K562 (cell line): ENCODE results near the gene OPCML. TPM values are rescaled to one million over a fixed set of nuclear protein-coding genes. Genes with fewer than 3 reads are reported as not detected.

ENCODE experiments used
- ATAC-seq: fragments of 200-7000 bp; cut with Tn5 transposase; 3 replicates; pipeline ENCODE4 v1.9.1; 2020; ENCODE audit warnings: moderate library complexity
- BruUV-seq: library from RNA; stranded (reverse); fragments of 400-500 nt; replicated peaks from 2 replicates; lab custom pipeline; 2021; lab: Mats Ljungman, UMichigan
- CTCF ChIA-PET: fragments of 300-600 bp; formaldehyde crosslinking; extraction: SDS; loops from one replicate; lab custom pipeline; 2021; ENCODE audit warnings: low intra/inter-chr PET ratio; lab: Yijun Ruan, JAX
- POLR2A ChIA-PET: fragments of 300-600, 350-650 bp; sonication (Branson Sonifier 250); formaldehyde crosslinking; extraction: SDS; loops from one replicate; lab custom pipeline; 2021; ENCODE audit warnings: antibody characterized with exemption, inconsistent platforms; lab: Yijun Ruan, JAX
- DNase-seq, 4 experiments: peaks; one replicate each; pipeline versions ENCODE4 v3.0.0 to v3.0.0-alpha.2; 2011 to 2018; ENCODE audit warnings: low spot score in 3 of 4, mixed read lengths in 3 of 4; ENCODE audit errors: extremely low read depth in 1 of 4
- FAIRE-seq: peaks from 2 replicates; lab custom pipeline; 2011; peaks lifted over from hg19 to GRCh38; lab: Jason Lieb, UNC
- H2AFZ ChIP-seq: 2 replicates; pipeline ENCODE4 v1.6.0; 2011; ENCODE audit warnings: low read depth, low read length, control low read depth, inconsistent platforms
- H3K27ac ChIP-seq: fragments of 200-600 bp; 3 replicates; pipeline ENCODE4 v1.8.0; 2011; ENCODE audit warnings: low read depth, mild to moderate bottlenecking, control low read depth, inconsistent platforms, low read length, moderate library complexity, mixed read lengths; ENCODE audit errors: extremely low read depth
- H3K27me3 ChIP-seq, 2 experiments: fragments of 300-600 bp in 1 of 2; 2 replicates in 1 of 2; 3 replicates in 1 of 2; pipeline versions ENCODE4 v1.6.0 to v1.8.0; 2011; ENCODE audit warnings: inconsistent platforms in 2 of 2, low read length in 2 of 2, mild to moderate bottlenecking in 1 of 2, mixed read lengths in 1 of 2, moderate library complexity in 1 of 2; ENCODE audit not compliant: control insufficient read depth in 2 of 2, insufficient read depth in 2 of 2
- H3K36me3 ChIP-seq: fragments of 300-600 bp; 3 replicates; pipeline ENCODE4 v1.8.0; 2011; ENCODE audit warnings: mild to moderate bottlenecking, low read length, inconsistent platforms; ENCODE audit not compliant: control insufficient read depth, insufficient read depth
- H3K4me1 ChIP-seq, 2 experiments: fragments of 200-600 bp in 1 of 2; replicated peaks in 1 of 2; 2 replicates in 1 of 2; 3 replicates in 1 of 2; pipeline versions ENCODE4 v1.5.1 to v1.8.0; 2011; ENCODE audit warnings: inconsistent platforms in 2 of 2, low read length in 2 of 2, mild to moderate bottlenecking in 1 of 2, mixed read lengths in 1 of 2, moderate library complexity in 1 of 2; ENCODE audit not compliant: control insufficient read depth in 2 of 2, insufficient read depth in 2 of 2
- H3K4me2 ChIP-seq: 2 replicates; pipeline ENCODE4 v1.6.1; 2011; ENCODE audit warnings: low read length, control low read depth, inconsistent platforms, mixed read lengths; ENCODE audit not compliant: insufficient read depth
- H3K4me3 ChIP-seq: fragments of 200-600 bp; sonication (generic), shearing (Covaris generic); 2 replicates; pipeline ENCODE4 v1.5.1; 2016; ENCODE audit warnings: control low read depth, inconsistent platforms
- H3K79me2 ChIP-seq: fragments of 200-600 bp; 3 replicates; pipeline ENCODE4 v1.8.0; 2011; ENCODE audit warnings: low read length, inconsistent platforms; ENCODE audit not compliant: control insufficient read depth, insufficient read depth
- H3K9ac ChIP-seq, 2 experiments: 2 replicates each; pipeline versions ENCODE4 v1.6.0 to v1.6.1; 2011; ENCODE audit warnings: low read depth in 2 of 2, low read length in 2 of 2, control low read depth in 1 of 2, inconsistent platforms in 1 of 2, mild to moderate bottlenecking in 1 of 2, mixed read lengths in 1 of 2; ENCODE audit not compliant: insufficient read depth in 1 of 2
- H3K9me1 ChIP-seq: one replicate; pipeline ENCODE4 v1.6.0; 2011; ENCODE audit warnings: inconsistent platforms, mild to moderate bottlenecking, low read length, moderate library complexity; ENCODE audit not compliant: control insufficient read depth, insufficient read depth
- H3K9me3 ChIP-seq: replicated peaks from 2 replicates; pipeline ENCODE4 v1.5.1; 2011; ENCODE audit warnings: low read depth, low read length, inconsistent platforms; ENCODE audit not compliant: control insufficient read depth, insufficient read depth
- H4K20me1 ChIP-seq: replicated peaks from 2 replicates; pipeline ENCODE4 v1.6.1; 2011; ENCODE audit warnings: low read length, inconsistent platforms, mixed read lengths; ENCODE audit not compliant: control insufficient read depth, insufficient read depth
- EGR1 ChIP-seq: fragments of 450-650 bp; conservative IDR thresholded peaks from 2 replicates; pipeline ENCODE4 v1.6.1; 2017; ENCODE audit warnings: mild to moderate bottlenecking
- JUN ChIP-seq, 2 experiments: sonication (generic) in 1 of 2; formaldehyde crosslinking in 1 of 2; IDR thresholded peaks; 2 replicates each; pipeline versions ENCODE4 v1.6.1 to v1.8.0; 2012 to 2022; ENCODE audit warnings: borderline replicate concordance in 2 of 2, mild to moderate bottlenecking in 2 of 2, improper control_type of control experiment in 1 of 2, low read depth in 1 of 2, low read length in 1 of 2, missing genetic modification reagents in 1 of 2
- MEIS2 ChIP-seq: fragments of 450-650 bp; IDR thresholded peaks from 2 replicates; pipeline ENCODE4 v1.6.1; 2014; ENCODE audit warnings: mild to moderate bottlenecking; ENCODE audit not compliant: partially characterized antibody
- RBM34 ChIP-seq: fragments of 200-400 bp; formaldehyde crosslinking; IDR thresholded peaks from 2 replicates; pipeline ENCODE4 v1.6.1; 2018; ENCODE audit warnings: low read length, borderline replicate concordance; ENCODE audit not compliant: insufficient read depth
- SNIP1 ChIP-seq: fragments of 450-650 bp; IDR thresholded peaks from 2 replicates; pipeline ENCODE4 v1.7.1; 2017; ENCODE audit warnings: low read depth, mild to moderate bottlenecking
- ZNF316 ChIP-seq: fragments of 450-650 bp; IDR thresholded peaks from 2 replicates; pipeline ENCODE4 v1.6.1; 2016
- ZNF444 ChIP-seq: fragments of 250-450 bp; sonication (Bioruptor Pico); IDR thresholded peaks from 2 replicates; pipeline ENCODE4 v1.4.0; 2020; ENCODE audit warnings: mild to moderate bottlenecking, moderate library complexity
- ZSCAN32 ChIP-seq: fragments of 450-650 bp; formaldehyde crosslinking; IDR thresholded peaks from 2 replicates; pipeline ENCODE4 v1.4.0; 2020; ENCODE audit warnings: mild to moderate bottlenecking, moderate library complexity
- WGBS: fragments of 100-300 bp; shearing (Covaris generic); methylation state at CpG from one replicate; pipeline ENCODE4 v1.1.6; 2016; ENCODE audit warnings: low coverage, mixed read lengths; ENCODE audit not compliant: insufficient coverage; ENCODE audit errors: missing lambda C conversion rate; 5-methylcytosine and 5-hydroxymethylcytosine counted together
- in situ Hi-C: fragments of 300-500 bp; cut with MboI; formaldehyde crosslinking; loops from 4 replicates; pipeline ENCODE4 v1.15.0; 2018; ENCODE audit warnings: inconsistent platforms, mixed read lengths
- intact Hi-C: fragments of 100-400 bp; cut with micrococcal nuclease; formaldehyde crosslinking; loops from 2 replicates; pipeline ENCODE4 v1.14.2; 2022
- polyA plus RNA-seq, 8 experiments: library from polyadenylated mRNA; depleted of rRNA in 4 of 8; stranded (reverse) in 5 of 8; unstranded in 3 of 8; fragments of >200 nt; fragmentation: Nextera tagmentation in 2 of 8; fragmentation: Illumina TruSeq in 1 of 8; extraction: Ambion mirVana in 2 of 8; extraction: Trizol in 1 of 8; gene quantifications; 2 replicates each; pipeline versions ENCODE4 v1.2.1 to v1.2.3, GENCODE V29; 2011 to 2014; ENCODE audit warnings: inconsistent platforms in 1 of 8, missing spikeins in 1 of 8
- total RNA-seq, 7 experiments: library from RNA; depleted of rRNA in 6 of 7; stranded (reverse); fragments of >200 nt in 6 of 7; fragmentation: Illumina TruSeq in 2 of 7; extraction: Trizol in 2 of 7; gene quantifications; 2 replicates each; pipeline versions ENCODE4 v1.2.1 to v1.2.3, GENCODE V29; 2011 to 2021; ENCODE audit warnings: low replicate concordance in 1 of 7
- TF ChIP-seq, protein P1 (sequence below), 3 experiments: fragments of 200-800 bp in 1 of 3; sonication (Bioruptor generic) in 1 of 3; sonication (generic) in 1 of 3; formaldehyde crosslinking in 1 of 3; IDR thresholded peaks; 2 replicates each; pipeline versions ENCODE4 v1.6.1 to v1.8.0; 2016 to 2022; ENCODE audit warnings: mild to moderate bottlenecking in 2 of 3, missing compliant biosample characterization in 2 of 3, missing genetic modification characterization in 2 of 3, missing genetic modification reagents in 1 of 3
- TF ChIP-seq, protein P2 (sequence below): IDR thresholded peaks from 2 replicates; pipeline ENCODE4 v1.6.1; 2012; ENCODE audit warnings: low read depth, low read length, improper control_type of control experiment, borderline replicate concordance
- TF ChIP-seq, protein P3 (sequence below), 2 experiments: fragments of 450-650 bp in 1 of 2; IDR thresholded peaks; 2 replicates each; pipeline ENCODE4 v1.6.1; 2011 to 2017; ENCODE audit warnings: low read depth in 2 of 2, antibody characterized with exemption in 1 of 2, borderline replicate concordance in 1 of 2, low read length in 1 of 2, mild to moderate bottlenecking in 1 of 2, mixed read lengths in 1 of 2; ENCODE audit not compliant: control insufficient read depth in 1 of 2

Gene OPCML
- total and polyA plus RNA-seq, 9 of the 15 experiments (the other 6 are each of a cell fraction or from before 2014, with no cell fraction given): not detected

DNA sequence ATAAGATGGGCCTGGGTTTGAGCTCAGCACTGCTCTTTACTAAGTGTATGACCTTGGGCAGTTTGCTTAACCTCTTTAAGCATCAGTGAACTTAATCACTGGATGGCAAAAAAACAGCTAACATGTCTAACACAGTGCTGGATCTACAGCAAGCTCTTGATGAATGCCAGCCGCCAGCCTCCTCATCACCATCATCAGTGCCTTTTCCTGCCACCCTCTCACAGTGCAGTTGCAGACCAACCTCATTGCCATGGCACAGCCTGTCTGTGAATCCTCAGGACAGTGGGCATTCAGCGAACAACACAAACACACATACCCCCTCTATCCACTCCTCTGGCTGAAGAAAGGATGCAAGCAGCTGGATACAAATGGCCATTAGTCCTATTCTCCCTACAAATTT is 133.0 kb downstream of the OPCML start (continued):
- TF ChIP-seq, protein P1, sequence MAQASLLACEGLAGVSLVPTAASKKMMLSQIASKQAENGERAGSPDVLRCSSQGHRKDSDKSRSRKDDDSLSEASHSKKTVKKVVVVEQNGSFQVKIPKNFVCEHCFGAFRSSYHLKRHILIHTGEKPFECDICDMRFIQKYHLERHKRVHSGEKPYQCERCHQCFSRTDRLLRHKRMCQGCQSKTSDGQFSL (CRISPR knock-in tag; IDR thresholded peaks at IDR 0.05): no peak
- TF ChIP-seq, protein P1 (tag; IDR thresholded peaks at IDR 0.05): no peak

DNA sequence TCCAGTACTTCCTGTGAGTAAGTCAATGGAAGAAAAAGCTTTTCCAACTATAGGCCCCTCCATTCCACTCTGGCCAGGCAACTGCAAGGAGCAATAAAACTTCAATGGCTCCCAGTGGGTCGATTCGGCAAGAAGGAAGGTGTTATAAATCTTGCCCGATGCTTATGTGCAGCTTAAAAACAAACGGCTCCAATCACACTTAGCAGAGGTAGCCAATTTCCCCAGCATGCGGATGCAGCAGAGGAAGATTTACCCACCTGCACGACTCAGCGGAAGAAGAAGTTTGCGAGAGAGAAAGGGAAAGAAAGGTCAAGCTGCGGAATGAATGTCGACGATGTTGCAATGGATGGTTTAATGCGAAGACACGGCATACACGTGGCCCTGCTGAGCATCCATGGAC is 141.5 kb downstream of the OPCML start:
- intact Hi-C loops: no loop called here
- ATAC-seq: no peak
- TF ChIP-seq RBM34 (no peak), JUN (IDR thresholded peaks at IDR 0.05; ENCODE audit: borderline replicate concordance, low read depth, low read length) (no peak), JUN (CRISPR knock-in tag; IDR thresholded peaks at IDR 0.05; ENCODE audit: borderline replicate concordance) (no peak), MEIS2 (no peak), EGR1 (no peak), ZNF444 (no peak), SNIP1 (no peak), ZNF316 (no peak), ZSCAN32 (CRISPR knock-in tag) (no peak)
- TF ChIP-seq, protein P2, sequence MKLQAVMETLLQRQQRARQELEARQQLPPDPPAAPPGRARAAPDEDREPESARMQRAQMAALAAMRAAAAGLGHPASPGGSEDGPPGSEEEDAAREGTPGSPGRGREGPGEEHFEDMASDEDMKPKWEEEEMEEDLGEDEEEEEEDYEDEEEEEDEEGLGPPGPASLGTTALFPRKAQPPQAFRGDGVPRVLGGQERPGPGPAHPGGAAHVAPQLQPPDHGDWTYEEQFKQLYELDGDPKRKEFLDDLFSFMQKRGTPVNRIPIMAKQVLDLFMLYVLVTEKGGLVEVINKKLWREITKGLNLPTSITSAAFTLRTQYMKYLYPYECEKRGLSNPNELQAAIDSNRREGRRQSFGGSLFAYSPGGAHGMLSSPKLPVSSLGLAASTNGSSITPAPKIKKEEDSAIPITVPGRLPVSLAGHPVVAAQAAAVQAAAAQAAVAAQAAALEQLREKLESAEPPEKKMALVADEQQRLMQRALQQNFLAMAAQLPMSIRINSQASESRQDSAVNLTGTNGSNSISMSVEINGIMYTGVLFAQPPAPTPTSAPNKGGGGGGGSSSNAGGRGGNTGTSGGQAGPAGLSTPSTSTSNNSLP: no peak
- TF ChIP-seq, protein P3, sequence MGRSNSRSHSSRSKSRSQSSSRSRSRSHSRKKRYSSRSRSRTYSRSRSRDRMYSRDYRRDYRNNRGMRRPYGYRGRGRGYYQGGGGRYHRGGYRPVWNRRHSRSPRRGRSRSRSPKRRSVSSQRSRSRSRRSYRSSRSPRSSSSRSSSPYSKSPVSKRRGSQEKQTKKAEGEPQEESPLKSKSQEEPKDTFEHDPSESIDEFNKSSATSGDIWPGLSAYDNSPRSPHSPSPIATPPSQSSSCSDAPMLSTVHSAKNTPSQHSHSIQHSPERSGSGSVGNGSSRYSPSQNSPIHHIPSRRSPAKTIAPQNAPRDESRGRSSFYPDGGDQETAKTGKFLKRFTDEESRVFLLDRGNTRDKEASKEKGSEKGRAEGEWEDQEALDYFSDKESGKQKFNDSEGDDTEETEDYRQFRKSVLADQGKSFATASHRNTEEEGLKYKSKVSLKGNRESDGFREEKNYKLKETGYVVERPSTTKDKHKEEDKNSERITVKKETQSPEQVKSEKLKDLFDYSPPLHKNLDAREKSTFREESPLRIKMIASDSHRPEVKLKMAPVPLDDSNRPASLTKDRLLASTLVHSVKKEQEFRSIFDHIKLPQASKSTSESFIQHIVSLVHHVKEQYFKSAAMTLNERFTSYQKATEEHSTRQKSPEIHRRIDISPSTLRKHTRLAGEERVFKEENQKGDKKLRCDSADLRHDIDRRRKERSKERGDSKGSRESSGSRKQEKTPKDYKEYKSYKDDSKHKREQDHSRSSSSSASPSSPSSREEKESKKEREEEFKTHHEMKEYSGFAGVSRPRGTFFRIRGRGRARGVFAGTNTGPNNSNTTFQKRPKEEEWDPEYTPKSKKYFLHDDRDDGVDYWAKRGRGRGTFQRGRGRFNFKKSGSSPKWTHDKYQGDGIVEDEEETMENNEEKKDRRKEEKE (IDR thresholded peaks at IDR 0.05; ENCODE audit: borderline replicate concordance in 1 of 2, control insufficient read depth in 1 of 2, low read depth in 2 of 2, low read length in 1 of 2): no peak

More for the DNA sequence above, 141.5 kb downstream of the OPCML start:
- WGBS: under 1% methylated on average over 14 of the region's 14 CpGs
- no peaks in the 10 kb centered on the region for H3K9me1 ChIP-seq
- H3K27me3 ChIP-seq: no peaks in the 10 kb centered on the region
- no peak overlapping the region for H3K9ac ChIP-seq
- no TSS peak for BruUV-seq
- ChIA-PET CTCF (no interaction called here), POLR2A (interaction anchor here (0.6 kb wide), 1 partner anchor 444 kb away, joined by 3 read pairs; no protein-coding TSS in a partner anchor)
- H2AFZ ChIP-seq: no peak overlapping the region
- H3K4me1 ChIP-seq: no peaks in the 10 kb centered on the region
- H3K27ac ChIP-seq: no peak overlapping the region
- DNase-seq: no peak
- in situ Hi-C loops: no loop called here
- H3K4me2 ChIP-seq: no peak overlapping the region
- H3K4me3 ChIP-seq: no peak overlapping the region
- no peak for FAIRE-seq
- no peaks in the 10 kb centered on the region for H3K79me2 ChIP-seq
- no peaks in the 10 kb centered on the region for H3K9me3 ChIP-seq
- H4K20me1 ChIP-seq: no peaks in the 10 kb centered on the region
- H3K36me3 ChIP-seq: no peaks in the 10 kb centered on the region
